GM20000 (cell line): Measurements from ENCODE around the gene UPK3B.
A peak's percentile ranks its signal among the peaks of the same experiment; 100 is the strongest.
"Not testable (repeated sequence)": the region's sequence is repeated elsewhere in the genome, so short reads cannot be mapped to it uniquely, and the experiment has no call there.

Experiments
- DNase-seq: peaks from one replicate; pipeline ENCODE4 v3.0.0; 2012; ENCODE audit warnings: low spot score
- TF ChIP-seq, protein P1 (sequence below): IDR thresholded peaks from 2 replicates; pipeline ENCODE4 v1.5.1; 2012; ENCODE audit warnings: mild to moderate bottlenecking, control low read depth; ENCODE audit errors: extremely low read depth, missing control alignments

UPK3B gene

GRCh38 chr7:76507723-76508406 lies 2.5 kb upstream of the UPK3B start:
- TF ChIP-seq, protein P1, sequence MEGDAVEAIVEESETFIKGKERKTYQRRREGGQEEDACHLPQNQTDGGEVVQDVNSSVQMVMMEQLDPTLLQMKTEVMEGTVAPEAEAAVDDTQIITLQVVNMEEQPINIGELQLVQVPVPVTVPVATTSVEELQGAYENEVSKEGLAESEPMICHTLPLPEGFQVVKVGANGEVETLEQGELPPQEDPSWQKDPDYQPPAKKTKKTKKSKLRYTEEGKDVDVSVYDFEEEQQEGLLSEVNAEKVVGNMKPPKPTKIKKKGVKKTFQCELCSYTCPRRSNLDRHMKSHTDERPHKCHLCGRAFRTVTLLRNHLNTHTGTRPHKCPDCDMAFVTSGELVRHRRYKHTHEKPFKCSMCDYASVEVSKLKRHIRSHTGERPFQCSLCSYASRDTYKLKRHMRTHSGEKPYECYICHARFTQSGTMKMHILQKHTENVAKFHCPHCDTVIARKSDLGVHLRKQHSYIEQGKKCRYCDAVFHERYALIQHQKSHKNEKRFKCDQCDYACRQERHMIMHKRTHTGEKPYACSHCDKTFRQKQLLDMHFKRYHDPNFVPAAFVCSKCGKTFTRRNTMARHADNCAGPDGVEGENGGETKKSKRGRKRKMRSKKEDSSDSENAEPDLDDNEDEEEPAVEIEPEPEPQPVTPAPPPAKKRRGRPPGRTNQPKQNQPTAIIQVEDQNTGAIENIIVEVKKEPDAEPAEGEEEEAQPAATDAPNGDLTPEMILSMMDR = no peak
- no peak for DNase-seq

DNA sequence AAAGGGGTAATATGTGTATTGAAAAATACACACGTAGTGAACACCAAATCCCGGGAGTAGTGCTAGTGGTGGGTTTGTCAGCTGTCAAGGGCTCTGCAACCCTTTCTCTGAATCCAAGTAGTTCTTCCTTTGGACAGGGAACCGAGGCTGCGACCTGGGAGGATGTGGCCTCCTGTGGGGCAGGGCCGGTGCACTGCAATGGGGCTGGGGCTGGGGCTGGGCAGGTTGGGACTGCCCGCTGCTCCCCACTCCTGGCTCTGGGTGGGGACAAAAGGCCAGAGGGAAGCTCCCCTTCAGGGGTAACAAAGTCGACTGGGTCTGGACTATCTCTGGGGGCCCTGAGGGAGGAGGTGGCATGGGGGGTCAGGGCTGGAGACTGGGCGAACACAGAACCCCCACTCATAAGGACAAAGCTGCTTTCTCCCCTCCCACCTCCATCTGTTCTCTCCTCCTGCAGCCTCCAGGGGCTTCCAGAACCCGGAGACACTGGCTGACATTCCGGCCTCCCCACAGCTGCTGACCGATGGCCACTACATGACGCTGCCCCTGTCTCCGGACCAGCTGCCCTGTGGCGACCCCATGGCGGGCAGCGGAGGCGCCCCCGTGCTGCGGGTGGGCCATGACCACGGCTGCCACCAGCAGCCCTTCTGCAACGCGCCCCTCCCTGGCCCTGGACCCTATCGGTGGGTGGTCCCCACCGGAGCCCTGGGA lies 1.0 kb downstream of the UPK3B start:
- not testable (repeated sequence) for DNase-seq

DNA sequence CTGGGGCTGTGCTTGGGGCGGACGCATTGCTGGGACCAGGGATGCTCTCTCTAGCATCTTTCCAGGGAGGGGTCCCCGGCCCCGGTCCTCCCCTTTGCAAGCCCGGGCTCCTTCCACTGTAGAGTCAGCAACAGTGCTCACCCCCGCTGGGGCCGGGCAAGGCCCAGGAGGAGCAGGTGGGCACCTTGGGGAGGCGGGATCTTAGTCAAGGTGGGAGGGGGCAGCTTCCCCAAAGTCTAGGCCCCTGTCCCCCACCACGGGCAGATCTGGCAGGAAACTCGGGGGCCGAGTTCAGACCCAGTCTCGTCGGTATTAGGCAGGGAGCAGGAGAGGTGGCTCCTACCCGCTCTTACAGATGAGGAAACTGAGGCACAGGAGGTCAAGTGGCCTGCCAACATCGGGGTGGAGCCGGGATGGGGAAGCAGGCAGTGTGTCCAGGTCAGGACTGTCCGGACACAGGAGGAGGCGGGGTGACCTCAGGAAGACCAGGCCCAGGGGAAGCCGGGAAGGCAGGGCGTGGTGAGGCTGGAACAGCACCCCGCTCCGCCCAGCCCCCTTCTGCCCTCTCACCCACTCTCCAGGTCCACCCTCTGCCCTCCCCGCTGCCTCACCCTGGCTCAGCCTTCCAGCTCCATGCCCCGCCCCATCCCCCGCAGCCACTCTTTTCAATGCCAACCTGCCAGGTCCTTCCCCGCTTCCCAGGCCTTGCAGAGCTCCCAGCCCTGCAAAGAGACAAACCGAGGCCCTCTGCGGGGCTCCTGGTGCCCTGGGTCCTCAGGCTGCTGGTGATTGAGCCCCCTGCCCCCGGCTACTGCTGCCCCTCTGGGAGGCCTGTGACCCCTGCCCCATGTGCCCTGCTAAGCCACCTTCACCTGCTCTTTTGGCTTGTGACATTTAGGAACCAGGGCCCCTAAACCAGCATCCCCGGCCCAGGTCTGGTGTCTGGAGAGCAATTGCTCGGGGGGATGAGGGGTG lies 1.8 kb downstream of the UPK3B start:
- not testable (repeated sequence) for DNase-seq

GRCh38 chr7:76512941-76513816 lies 2.8 kb downstream of the UPK3B start:
- TF ChIP-seq, protein P1 = no peak

GRCh38 chr7:76513817-76514799 lies 3.8 kb downstream of the UPK3B start:
- TF ChIP-seq, protein P1 = no peak
- DNase-seq = peak; percentile 12

More at GRCh38 chr7:76512941-76513816, 2.8 kb downstream of the UPK3B start:
- DNase-seq = peak; percentile 30

GRCh38 chr7:76514926-76515771 lies 4.8 kb downstream of the UPK3B start:
- TF ChIP-seq, protein P1 = no peak
- DNase-seq = no peak
